Fibroblast of skin of right quadriceps (primary cell): ENCODE data around the gene OR6K2.

ENCODE experiments used
- DNase-seq: peaks from one replicate; pipeline ENCODE4 v3.0.0-alpha.2; 2013

Gene OR6K2

DNA sequence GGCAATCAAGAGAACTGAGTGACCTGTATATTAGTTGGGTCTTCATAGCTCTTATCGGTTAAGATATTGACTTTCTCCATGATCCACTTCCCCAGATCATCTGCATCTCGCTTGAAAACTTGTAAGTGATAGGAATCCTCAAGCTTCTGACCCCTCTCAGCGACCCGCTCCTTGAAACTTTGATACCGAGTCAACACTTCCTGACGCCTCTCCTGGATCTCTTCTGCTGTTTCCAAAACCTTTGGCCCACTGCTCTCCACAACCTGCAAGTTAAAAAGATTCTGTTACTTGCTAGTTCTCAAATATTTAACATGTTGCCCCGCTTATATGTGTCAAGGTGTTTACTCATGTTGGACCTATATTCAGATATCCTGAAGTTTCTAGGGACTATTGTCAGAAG lies 15.4 kb downstream of the OR6K2 start:
- DNase-seq: no peak

DNA sequence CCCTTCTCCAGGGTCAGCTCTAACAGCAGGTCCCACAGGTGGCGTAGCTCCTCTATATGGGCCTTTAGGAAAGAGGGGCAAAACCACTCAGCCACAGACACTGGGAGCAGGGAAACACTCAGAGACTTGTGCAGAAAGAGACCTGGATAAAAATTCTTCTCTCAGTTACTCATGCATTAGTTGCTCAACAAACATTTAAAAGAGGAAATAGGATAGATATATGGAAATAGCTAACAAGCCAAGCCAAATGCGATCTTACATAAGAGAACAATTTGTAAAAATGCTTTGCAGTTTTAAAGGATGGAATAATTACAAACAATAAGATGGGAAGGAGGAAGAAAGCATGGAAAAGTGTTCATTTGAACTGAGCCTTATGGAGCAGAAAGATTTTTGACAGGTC lies 18.8 kb downstream of the OR6K2 start:
- DNase-seq: no peak

DNA sequence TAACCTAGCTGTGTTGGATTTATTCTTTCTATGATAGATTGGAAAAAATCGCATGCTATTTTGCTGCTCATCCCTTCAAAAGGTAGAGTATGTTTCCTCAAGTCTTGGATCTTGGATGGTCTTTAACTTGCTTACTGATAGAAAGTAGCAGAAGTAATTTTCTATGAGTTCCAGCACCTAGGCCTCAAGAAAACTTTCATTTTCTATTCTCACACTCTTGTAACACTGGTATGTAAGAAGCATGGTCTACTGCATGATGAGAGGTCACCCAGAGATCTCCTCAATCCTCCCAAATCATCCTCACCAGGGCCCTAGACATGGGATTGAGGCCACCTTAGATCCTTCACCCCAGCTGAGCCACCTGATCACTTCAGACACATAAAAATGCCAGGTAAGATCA lies 21.2 kb downstream of the OR6K2 start:
- no peak for DNase-seq

DNA sequence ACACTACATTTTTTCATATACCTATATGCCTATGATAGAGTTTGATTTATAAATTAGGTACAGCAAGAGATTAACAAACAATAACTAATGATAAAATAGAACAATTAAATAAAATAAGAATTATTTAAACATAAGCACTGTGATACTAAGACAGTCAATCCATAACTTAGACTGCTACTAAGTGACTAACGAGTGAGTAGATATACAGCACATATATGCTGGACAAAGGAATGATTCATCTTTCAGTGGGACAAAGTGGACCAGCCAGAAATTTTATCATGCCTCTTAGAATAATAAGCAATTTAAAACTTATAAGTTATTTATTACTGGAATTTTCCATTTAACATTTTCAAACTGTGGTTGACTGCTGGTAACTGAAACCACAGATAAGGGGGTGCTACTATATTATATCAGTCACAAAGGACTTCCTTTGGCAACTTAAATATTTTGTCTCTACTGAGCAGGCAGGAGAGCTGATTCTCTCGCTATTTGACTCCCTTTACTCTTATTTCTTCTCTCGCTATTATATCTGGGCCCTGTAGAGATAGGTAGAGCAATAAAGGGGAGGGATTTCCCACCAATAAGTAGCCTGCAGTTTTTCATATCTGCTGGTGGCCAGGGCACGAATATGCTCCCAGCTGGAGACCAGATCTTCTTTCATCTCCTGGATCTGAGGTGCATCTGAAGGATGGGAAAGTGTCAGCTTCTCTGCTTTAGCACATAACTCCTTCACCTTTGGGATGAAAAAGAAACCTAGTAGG lies 24.7 kb downstream of the OR6K2 start:
- DNase-seq: no peak

DNA sequence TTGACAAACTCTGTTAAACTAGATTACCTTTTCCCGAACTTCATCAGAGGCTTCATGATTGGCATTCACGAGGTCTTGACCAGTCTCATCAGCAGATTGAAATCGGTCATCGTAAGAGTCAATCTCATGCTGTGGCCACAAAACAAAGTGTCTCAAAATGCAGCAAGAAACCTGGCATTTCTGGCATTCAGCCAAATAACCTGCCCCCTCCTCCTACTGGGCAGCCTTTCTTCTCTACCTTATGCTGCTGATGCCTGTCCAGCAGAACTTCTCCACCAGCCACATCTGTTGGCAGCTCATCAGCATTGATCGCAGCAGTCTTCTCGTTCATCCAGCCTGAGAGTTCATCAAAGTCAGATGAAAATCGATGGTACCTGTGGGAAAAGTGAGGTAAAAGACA lies 26.1 kb downstream of the OR6K2 start:
- DNase-seq: no peak

DNA sequence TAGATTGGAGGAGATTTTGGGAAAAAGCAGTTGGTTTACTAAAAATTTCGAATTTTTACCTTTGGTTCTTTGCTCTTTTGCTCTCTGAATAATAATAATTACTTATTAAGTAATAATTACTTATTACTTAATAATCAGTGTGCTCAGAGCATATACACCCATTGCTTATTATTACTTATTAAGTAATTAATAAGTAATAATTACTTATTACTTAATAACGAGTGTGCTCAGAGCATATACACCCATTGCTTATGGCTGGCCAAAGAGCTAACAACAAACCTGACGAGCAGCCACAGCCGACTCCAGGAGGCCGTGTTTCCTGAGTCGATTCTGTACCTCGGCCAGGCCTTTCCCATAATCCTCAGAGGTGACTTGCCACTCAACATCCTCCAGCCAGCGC lies 34.4 kb downstream of the OR6K2 start:
- DNase-seq: no peak

DNA sequence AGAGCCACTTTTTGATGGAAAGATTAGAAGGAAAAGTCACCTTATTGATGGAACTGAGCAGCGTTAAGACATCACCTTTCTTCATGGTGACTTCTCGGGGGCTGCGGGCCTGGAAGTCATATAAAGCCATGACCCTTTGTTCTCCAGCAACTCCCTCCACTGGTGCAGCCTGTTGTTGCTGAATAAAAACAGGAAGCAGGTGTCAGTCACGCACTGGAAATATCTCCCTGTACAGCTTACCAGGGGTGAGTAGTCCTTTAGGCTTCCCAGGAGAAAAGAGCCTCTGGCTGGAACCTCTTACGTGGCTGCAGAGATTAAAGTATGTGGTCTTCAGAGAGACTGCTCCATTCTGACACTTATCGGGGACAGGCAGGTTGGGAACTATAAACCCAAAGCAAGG lies 45.9 kb downstream of the OR6K2 start:
- no peak for DNase-seq

DNA sequence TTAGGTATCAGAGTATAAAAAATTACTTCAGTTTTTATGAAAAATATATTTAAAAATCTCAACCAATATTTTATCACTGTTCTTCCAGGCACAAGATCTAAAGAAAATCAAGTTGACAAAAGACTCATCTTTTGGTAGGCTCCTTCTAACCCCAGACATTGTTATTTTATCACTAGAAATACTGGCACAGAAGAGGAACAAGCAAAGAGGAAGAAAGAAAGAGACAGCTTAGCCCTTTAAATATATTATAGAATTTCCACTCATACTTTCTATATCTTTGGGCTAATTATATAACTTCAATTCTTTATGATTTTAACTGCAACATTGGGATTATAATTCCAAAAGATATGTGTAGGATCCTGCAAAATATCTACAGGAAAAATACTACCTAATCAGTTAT lies 46.4 kb downstream of the OR6K2 start:
- DNase-seq: no peak

DNA sequence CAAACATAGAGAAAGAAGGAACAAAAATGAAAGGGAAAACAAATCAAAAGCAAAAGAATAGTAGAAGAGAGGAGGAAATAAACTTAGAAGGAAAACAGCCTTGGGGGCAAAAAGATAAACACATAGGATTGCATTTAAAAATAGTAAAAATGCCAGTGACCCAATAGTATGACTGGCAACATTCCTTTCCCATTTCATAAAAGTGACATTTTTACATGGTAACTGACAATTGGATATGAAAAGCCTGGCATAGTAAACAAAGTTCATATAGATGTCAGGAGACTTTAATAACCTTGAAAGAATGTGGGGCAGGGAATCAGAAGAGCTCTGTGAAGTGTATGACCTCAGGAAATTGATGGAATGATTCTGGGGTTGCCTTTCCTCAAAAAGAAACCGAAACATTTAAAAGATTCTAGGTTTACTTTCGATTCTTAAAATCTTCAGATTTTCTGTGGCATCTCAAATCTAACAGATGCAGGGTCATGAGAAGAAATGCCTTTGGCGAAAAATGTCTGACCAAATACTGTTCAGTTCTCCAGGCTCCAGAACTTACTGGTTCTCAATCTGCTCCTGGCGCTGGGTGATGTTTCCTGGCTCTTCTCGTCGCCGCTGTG lies 47.6 kb downstream of the OR6K2 start:
- DNase-seq: no peak
